ENCODE results near the gene PTPN14. TPM values are rescaled to one million over a fixed set of nuclear protein-coding genes. Genes with fewer than 3 reads are reported as not detected.

PTPN14 gene
- total RNA-seq, 5 donors from 2014 or later (not counting 1 experiment from before 2014, with no cell fraction given), result 0.02 to 0.36 (median 0.29) TPM

- no peaks in the 10 kb centered on the region for H3K9me3 Mint-ChIP-seq
- no peak for ATAC-seq (replicated peaks in 1 of 4)
- Histone ChIP-seq H3K4me1 (ENCODE audit: control insufficient read depth in 1 of 2, extremely low read depth in 1 of 2, insufficient read depth in 2 of 2, low read length in 2 of 2) (no peaks in the 10 kb centered on the region), H3K27me3 (replicated peaks in 1 of 2; ENCODE audit: control insufficient read depth in 2 of 2, extremely low read depth in 1 of 2, insufficient read depth in 2 of 2, low read length in 1 of 2) (peaks cover 0 to 6% of the 10 kb centered on the region in 2 experiments), H3K36me3 (ENCODE audit: control insufficient read depth in 2 of 2, extremely low read depth in 1 of 2, insufficient read depth in 1 of 2, low read length in 1 of 2) (no peaks in the 10 kb centered on the region), H3K9me3 (no peaks in the 10 kb centered on the region), H3K4me3 (ENCODE audit: control insufficient read depth in 1 of 2, extremely low read depth in 1 of 2, low read length in 1 of 2) (no peak overlapping the region), H3K27ac (ENCODE audit: low read length) (no peak overlapping the region)
- H3K27me3 Mint-ChIP-seq, result no peaks in the 10 kb centered on the region
- H3K36me3 Mint-ChIP-seq, result no peaks in the 10 kb centered on the region
- no peaks in the 10 kb centered on the region for H3K4me1 Mint-ChIP-seq
- H3K27ac Mint-ChIP-seq, result no peak overlapping the region
- 70% methylated on average over 2 of the region's 6 CpGs for WGBS (ENCODE audit: insufficient coverage)
- CTCF ChIA-PET, result no interaction called here
- no peak overlapping the region for H3K4me3 Mint-ChIP-seq
- POLR2A ChIA-PET, result no interaction called here
- no peak for DNase-seq
Measured at GRCh38 chr1:214379236-214379970, 172.0 kb downstream of the PTPN14 start.

GRCh38 chr1:214378492-214378891, 172.9 kb downstream of the PTPN14 start:
- Mint-ChIP-seq H3K9me3 (no peaks in the 10 kb centered on the region), H3K27me3 (no peaks in the 10 kb centered on the region), H3K27ac (no peak overlapping the region), H3K4me1 (no peaks in the 10 kb centered on the region), H3K36me3 (no peaks in the 10 kb centered on the region), H3K4me3 (no peak overlapping the region)
- Histone ChIP-seq H3K4me3 (ENCODE audit: control insufficient read depth in 1 of 2, extremely low read depth in 1 of 2, low read length in 1 of 2) (no peak overlapping the region), H3K27me3 (replicated peaks in 1 of 2; ENCODE audit: control insufficient read depth in 2 of 2, extremely low read depth in 1 of 2, insufficient read depth in 2 of 2, low read length in 1 of 2) (no peaks in the 10 kb centered on the region), H3K9me3 (no peaks in the 10 kb centered on the region), H3K4me1 (ENCODE audit: control insufficient read depth in 1 of 2, extremely low read depth in 1 of 2, insufficient read depth in 2 of 2, low read length in 2 of 2) (no peaks in the 10 kb centered on the region), H3K36me3 (ENCODE audit: control insufficient read depth in 2 of 2, extremely low read depth in 1 of 2, insufficient read depth in 1 of 2, low read length in 1 of 2) (no peaks in the 10 kb centered on the region), H3K27ac (ENCODE audit: low read length) (no peak overlapping the region)
- POLR2A ChIA-PET, result no interaction called here
- ATAC-seq (replicated peaks in 1 of 4) (no peak), DNase-seq (no peak)
- WGBS (ENCODE audit: insufficient coverage), result 100% methylated on average over 1 of the region's 8 CpGs
- CTCF ChIA-PET, result no interaction called here

GRCh38 chr1:214377886-214378285, 173.5 kb downstream of the PTPN14 start:
- Mint-ChIP-seq H3K27ac (no peak overlapping the region), H3K36me3 (no peaks in the 10 kb centered on the region), H3K4me3 (no peak overlapping the region), H3K27me3 (no peaks in the 10 kb centered on the region), H3K4me1 (no peaks in the 10 kb centered on the region), H3K9me3 (no peaks in the 10 kb centered on the region)
- ChIA-PET CTCF (interaction anchor here in 1 of 2 donors (0.6 kb wide), 1 partner anchor 118 kb away, joined by 3 read pairs; no protein-coding TSS in a partner anchor), POLR2A (no interaction called here)
- H3K4me3 ChIP-seq (ENCODE audit: control insufficient read depth in 1 of 2, extremely low read depth in 1 of 2, low read length in 1 of 2), result no peak overlapping the region
- WGBS (ENCODE audit: insufficient coverage), result 79% methylated on average over 3 of the region's 9 CpGs
- H3K9me3 ChIP-seq, result no peaks in the 10 kb centered on the region
- no peaks in the 10 kb centered on the region for H3K36me3 ChIP-seq (ENCODE audit: control insufficient read depth in 2 of 2, extremely low read depth in 1 of 2, insufficient read depth in 1 of 2, low read length in 1 of 2)
- DNase-seq (no peak), ATAC-seq (replicated peaks in 1 of 4) (no peak)
- H3K27me3 ChIP-seq (replicated peaks in 1 of 2; ENCODE audit: control insufficient read depth in 2 of 2, extremely low read depth in 1 of 2, insufficient read depth in 2 of 2, low read length in 1 of 2), result no peaks in the 10 kb centered on the region
- H3K27ac ChIP-seq (ENCODE audit: low read length), result no peak overlapping the region
- no peaks in the 10 kb centered on the region for H3K4me1 ChIP-seq (ENCODE audit: control insufficient read depth in 1 of 2, extremely low read depth in 1 of 2, insufficient read depth in 2 of 2, low read length in 2 of 2)

- ChIA-PET POLR2A (no interaction called here), CTCF (interaction anchor here in 1 of 2 donors (0.6 kb wide), 1 partner anchor 117 kb away, joined by 3 read pairs; no protein-coding TSS in a partner anchor)
- Histone ChIP-seq H3K9me3 (no peaks in the 10 kb centered on the region), H3K4me1 (ENCODE audit: control insufficient read depth in 1 of 2, extremely low read depth in 1 of 2, insufficient read depth in 2 of 2, low read length in 2 of 2) (no peaks in the 10 kb centered on the region), H3K4me3 (ENCODE audit: control insufficient read depth in 1 of 2, extremely low read depth in 1 of 2, low read length in 1 of 2) (no peak overlapping the region), H3K27me3 (replicated peaks in 1 of 2; ENCODE audit: control insufficient read depth in 2 of 2, extremely low read depth in 1 of 2, insufficient read depth in 2 of 2, low read length in 1 of 2) (no peaks in the 10 kb centered on the region), H3K36me3 (ENCODE audit: control insufficient read depth in 2 of 2, extremely low read depth in 1 of 2, insufficient read depth in 1 of 2, low read length in 1 of 2) (no peaks in the 10 kb centered on the region), H3K27ac (ENCODE audit: low read length) (no peak overlapping the region)
- no peak for ATAC-seq (replicated peaks in 1 of 4)
- H3K9me3 Mint-ChIP-seq, result no peaks in the 10 kb centered on the region
- no CpG with 5 or more reads among the region's 2 CpGs for WGBS (ENCODE audit: insufficient coverage)
- H3K4me1 Mint-ChIP-seq, result no peaks in the 10 kb centered on the region
- H3K27me3 Mint-ChIP-seq, result no peaks in the 10 kb centered on the region
- no peaks in the 10 kb centered on the region for H3K36me3 Mint-ChIP-seq
- no peak overlapping the region for H3K4me3 Mint-ChIP-seq
- no peak for DNase-seq
- H3K27ac Mint-ChIP-seq, result no peak overlapping the region
Measured at GRCh38 chr1:214377485-214377884, 173.9 kb downstream of the PTPN14 start.

GRCh38 chr1:214372092-214372491, 179.3 kb downstream of the PTPN14 start:
- DNase-seq, result no peak
- H3K9me3 Mint-ChIP-seq, result no peaks in the 10 kb centered on the region
- no peak overlapping the region for H3K4me3 ChIP-seq (ENCODE audit: control insufficient read depth in 1 of 2, extremely low read depth in 1 of 2, low read length in 1 of 2)
- no peak overlapping the region for H3K27ac Mint-ChIP-seq
- POLR2A ChIA-PET, result no interaction called here
- H3K27me3 Mint-ChIP-seq, result peaks cover 10 to 16% of the 10 kb centered on the region in 2 donors
- no peaks in the 10 kb centered on the region for H3K36me3 ChIP-seq (ENCODE audit: control insufficient read depth in 2 of 2, extremely low read depth in 1 of 2, insufficient read depth in 1 of 2, low read length in 1 of 2)
- no peak overlapping the region for H3K27ac ChIP-seq (ENCODE audit: low read length)
- H3K9me3 ChIP-seq, result no peaks in the 10 kb centered on the region
- H3K4me1 Mint-ChIP-seq, result no peaks in the 10 kb centered on the region
- H3K27me3 ChIP-seq (replicated peaks in 1 of 2; ENCODE audit: control insufficient read depth in 2 of 2, extremely low read depth in 1 of 2, insufficient read depth in 2 of 2, low read length in 1 of 2), result peaks cover 0 to 10% of the 10 kb centered on the region in 2 experiments
- CTCF ChIA-PET, result no interaction called here
- H3K36me3 Mint-ChIP-seq, result no peaks in the 10 kb centered on the region
- 100% methylated on average over 1 of the region's 5 CpGs for WGBS (ENCODE audit: insufficient coverage)
- no peak overlapping the region for H3K4me3 Mint-ChIP-seq
- no peak for ATAC-seq (replicated peaks in 1 of 4)
- H3K4me1 ChIP-seq (ENCODE audit: control insufficient read depth in 1 of 2, extremely low read depth in 1 of 2, insufficient read depth in 2 of 2, low read length in 2 of 2), result no peaks in the 10 kb centered on the region

- no peak overlapping the region for H3K27ac Mint-ChIP-seq
- Histone ChIP-seq H3K4me3 (ENCODE audit: control insufficient read depth in 1 of 2, extremely low read depth in 1 of 2, low read length in 1 of 2) (no peak overlapping the region), H3K27me3 (replicated peaks in 1 of 2; ENCODE audit: control insufficient read depth in 2 of 2, extremely low read depth in 1 of 2, insufficient read depth in 2 of 2, low read length in 1 of 2) (peaks cover 0 to 12% of the 10 kb centered on the region in 2 experiments), H3K4me1 (ENCODE audit: control insufficient read depth in 1 of 2, extremely low read depth in 1 of 2, insufficient read depth in 2 of 2, low read length in 2 of 2) (no peaks in the 10 kb centered on the region), H3K36me3 (ENCODE audit: control insufficient read depth in 2 of 2, extremely low read depth in 1 of 2, insufficient read depth in 1 of 2, low read length in 1 of 2) (no peaks in the 10 kb centered on the region), H3K9me3 (no peaks in the 10 kb centered on the region), H3K27ac (ENCODE audit: low read length) (no peak overlapping the region)
- POLR2A ChIA-PET, result no interaction called here
- CTCF ChIA-PET, result no interaction called here
- H3K36me3 Mint-ChIP-seq, result no peaks in the 10 kb centered on the region
- no peak for DNase-seq
- ATAC-seq (replicated peaks in 1 of 4), result no peak
- no peaks in the 10 kb centered on the region for H3K9me3 Mint-ChIP-seq
- H3K4me3 Mint-ChIP-seq, result no peak overlapping the region
- H3K4me1 Mint-ChIP-seq, result no peaks in the 10 kb centered on the region
- 90% methylated on average over 1 of the region's 3 CpGs for WGBS (ENCODE audit: insufficient coverage)
- H3K27me3 Mint-ChIP-seq, result peaks cover 19 to 23% of the 10 kb centered on the region in 2 donors
Measured at GRCh38 chr1:214370615-214371014, 180.8 kb downstream of the PTPN14 start.
